Activated CD8-positive, alpha-beta memory T cell treated with anti-CD3 and anti-CD28 coated beads for 1 hour (primary cell): ENCODE measurements around the gene JAG2.

Source experiments
- DNase-seq, 2 donors: peaks; one replicate each; pipeline ENCODE4 v3.0.0-alpha.2; 2020; ENCODE audit warnings: low read depth in 1 of 2; ENCODE audit errors: extremely low read depth in 1 of 2

JAG2 gene

DNA sequence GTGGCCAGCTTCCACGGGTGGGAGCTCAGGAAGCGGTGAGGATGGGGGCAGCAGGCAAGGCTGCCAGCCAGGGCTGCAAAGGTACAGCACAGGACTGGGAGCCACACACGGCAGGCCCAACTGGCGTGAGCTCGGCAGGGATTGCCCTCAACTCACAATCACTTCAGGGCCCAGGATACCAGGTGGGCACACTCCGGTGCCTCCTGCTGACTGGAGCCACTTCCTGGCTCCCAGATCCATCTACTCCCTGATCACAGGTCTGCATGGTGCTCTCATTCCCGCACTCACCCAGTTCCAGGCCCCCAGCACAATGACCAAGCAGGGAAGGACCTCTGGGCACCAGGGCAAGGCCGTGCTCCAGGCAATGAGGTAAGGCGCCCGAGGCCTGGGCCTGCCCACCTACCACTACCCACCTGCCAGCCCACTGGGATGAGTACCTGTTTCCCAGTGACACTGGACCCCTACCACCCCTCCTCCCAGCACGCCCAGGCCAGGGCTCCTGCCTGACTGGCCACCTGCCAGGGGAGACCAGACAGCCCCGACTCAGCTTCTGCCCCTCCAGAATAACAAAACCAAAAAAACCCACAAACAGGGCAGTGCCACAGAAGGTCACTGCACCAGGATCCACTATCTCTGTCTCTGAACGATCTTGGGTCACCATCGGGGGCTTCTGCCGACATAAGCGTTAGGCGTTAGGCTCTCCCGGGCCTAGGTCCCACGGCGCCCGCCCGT lies 1.8 kb downstream of the JAG2 start:
- no peak for DNase-seq

- no peak for DNase-seq
These were observed 2.7 kb downstream of the JAG2 start for GRCh38 chr14:105165761-105166485.

DNA sequence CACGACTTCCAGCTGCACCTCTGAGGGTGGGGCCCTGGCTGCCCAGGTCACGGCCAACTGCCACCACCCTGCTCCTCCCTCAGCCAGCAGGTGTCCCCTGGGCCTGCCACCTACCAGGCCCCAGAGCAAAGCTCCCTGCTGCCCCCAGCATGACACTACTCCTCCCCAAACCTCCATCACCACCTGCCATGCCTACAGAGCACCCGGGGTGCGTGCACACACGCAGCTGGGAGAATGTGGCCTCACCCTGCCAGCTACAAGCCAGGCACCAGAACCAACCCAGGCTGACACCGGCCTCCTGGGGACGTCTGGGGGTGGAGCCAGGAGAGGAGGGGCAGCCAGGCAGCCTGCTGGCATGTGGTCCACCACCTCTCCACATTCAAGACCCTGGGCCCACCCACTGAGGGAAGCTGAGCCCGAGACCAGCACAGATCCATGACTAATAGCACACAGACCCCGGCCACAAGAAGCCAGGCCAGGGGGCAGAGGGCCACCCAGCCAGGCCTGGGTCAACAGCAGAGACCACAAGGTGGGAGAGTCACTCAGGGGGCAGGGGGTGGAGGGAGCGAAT lies 3.4 kb downstream of the JAG2 start:
- no peak for DNase-seq

GRCh38 chr14:105163040-105163742 lies 5.4 kb downstream of the JAG2 start:
- no peak for DNase-seq

- no peak for DNase-seq
These were observed 6.0 kb downstream of the JAG2 start for GRCh38 chr14:105162669-105162979.

- DNase-seq = no peak
These were observed 6.5 kb downstream of the JAG2 start for GRCh38 chr14:105161964-105162668.

DNA sequence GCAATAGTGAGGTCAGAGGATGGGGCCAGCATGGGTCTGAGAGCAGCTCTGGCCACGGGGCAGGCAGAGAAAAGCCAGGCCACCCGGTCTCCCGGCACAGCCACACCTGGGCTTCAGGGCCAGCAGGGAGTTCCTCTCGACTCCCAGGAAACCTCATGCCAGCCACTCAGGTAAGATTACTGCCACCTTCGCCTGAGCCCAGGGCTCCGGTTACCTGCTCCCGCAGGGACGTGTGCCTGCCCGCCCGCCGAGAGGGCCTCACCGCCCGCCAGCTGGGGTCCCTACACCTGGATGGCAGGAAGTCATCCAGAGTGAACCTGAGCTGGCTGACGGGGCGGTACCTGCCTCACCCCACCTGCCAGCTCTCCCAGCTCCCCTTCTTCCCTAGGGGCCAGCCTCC lies 7.3 kb downstream of the JAG2 start:
- DNase-seq = no peak

GRCh38 chr14:105160776-105161175 lies 7.8 kb downstream of the JAG2 start:
- no peak for DNase-seq

GRCh38 chr14:105159344-105159743 lies 9.2 kb downstream of the JAG2 start:
- DNase-seq = no peak

DNA sequence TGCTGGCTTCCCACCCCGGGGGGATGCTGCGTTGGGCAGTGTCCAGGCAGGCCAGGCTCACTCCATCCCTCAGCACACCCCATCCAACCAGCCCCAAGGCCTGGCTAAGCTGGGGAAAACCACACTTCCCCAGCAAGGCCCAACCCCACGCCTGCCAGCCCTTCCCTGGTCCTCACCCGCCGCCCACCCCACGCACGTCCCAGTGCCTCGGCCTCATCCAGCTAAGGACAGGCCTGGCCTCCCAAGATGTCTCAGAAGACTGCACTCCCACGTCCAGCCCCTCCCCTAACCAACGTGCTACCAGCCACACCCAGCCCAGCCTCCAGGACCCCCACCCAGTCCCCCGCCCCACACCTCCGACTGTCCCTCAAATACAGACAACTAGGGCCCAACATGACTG lies 9.8 kb downstream of the JAG2 start:
- DNase-seq = no peak

GRCh38 chr14:105157872-105158271 lies 10.7 kb downstream of the JAG2 start:
- DNase-seq = no peak

DNA sequence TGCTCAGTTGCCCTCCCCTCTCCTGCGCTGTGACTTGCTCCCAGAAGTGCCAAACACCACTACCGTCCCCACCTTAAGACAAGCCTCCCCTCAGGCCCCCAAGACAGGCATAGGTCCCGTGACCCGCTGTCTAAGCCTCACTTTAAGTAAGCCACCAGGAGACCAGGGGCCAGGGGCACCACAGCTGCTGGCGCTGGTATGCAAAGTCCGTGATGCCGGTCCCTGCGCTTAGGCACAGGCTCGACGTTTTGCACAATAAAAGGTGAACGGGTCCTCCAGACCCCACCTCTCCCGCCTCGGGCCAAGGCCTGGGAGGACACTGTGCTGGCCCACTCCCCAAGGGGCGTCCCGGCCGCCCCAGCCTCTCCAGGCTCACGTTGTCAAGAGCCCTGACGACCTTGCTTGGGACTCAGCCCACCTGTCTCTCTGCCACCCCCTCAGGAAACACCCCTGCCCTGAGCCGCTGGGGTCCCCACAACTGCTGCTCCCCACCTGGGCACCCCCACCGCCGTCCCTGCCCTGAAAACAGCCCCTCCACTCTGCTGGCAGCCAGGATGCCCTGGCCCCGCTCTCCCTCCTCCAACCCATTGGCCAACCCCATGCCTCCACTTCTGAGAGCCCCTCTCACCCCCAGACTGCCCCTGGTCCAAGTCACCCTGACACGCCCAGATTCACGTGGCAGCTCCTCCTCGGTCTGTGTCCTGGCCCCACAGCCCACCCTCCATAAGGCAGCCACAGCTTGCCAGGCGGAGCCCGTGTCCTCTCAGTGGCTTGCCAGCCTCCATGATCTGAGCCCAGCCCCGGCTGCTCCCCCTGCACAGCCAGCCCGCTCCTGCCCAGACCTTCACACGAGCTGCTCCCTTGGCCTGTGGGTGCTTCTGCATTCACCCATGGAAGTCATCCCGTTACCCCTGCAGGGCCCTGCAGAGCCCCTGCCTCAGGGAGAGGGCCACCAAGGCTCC lies 11.9 kb downstream of the JAG2 start:
- no peak for DNase-seq

- no peak for DNase-seq
These were observed 12.7 kb downstream of the JAG2 start for GRCh38 chr14:105155681-105156413.

DNA sequence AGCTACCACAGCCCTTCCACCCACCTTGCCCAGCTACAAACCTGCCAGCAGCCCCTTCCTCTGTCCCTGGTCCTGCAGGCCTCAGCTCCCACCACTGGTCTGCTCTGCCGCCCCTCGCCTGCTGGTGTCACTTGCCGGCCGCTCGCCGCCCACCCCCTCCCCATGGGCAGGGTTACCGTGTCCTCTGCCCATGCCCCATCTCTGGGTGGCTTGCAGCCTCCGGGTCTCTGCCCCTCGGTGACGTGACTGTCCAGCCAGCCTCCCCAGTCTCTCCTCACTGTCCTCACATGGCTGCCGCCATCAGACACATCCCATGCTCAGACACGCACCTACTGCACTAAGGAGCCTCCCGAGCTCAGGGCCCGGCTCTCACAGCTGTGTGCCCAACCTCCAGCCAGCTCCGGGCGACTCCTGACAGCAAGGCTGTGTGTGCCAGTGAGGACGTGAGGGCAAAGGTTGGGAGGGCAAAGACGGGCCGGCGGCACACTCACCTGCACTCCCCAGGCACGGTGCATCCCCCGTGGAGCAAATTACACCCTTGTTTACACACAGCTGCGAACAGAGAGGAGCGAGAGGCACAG lies 13.4 kb downstream of the JAG2 start:
- DNase-seq = no peak

GRCh38 chr14:105154476-105154871 lies 14.1 kb downstream of the JAG2 start:
- no peak for DNase-seq

DNA sequence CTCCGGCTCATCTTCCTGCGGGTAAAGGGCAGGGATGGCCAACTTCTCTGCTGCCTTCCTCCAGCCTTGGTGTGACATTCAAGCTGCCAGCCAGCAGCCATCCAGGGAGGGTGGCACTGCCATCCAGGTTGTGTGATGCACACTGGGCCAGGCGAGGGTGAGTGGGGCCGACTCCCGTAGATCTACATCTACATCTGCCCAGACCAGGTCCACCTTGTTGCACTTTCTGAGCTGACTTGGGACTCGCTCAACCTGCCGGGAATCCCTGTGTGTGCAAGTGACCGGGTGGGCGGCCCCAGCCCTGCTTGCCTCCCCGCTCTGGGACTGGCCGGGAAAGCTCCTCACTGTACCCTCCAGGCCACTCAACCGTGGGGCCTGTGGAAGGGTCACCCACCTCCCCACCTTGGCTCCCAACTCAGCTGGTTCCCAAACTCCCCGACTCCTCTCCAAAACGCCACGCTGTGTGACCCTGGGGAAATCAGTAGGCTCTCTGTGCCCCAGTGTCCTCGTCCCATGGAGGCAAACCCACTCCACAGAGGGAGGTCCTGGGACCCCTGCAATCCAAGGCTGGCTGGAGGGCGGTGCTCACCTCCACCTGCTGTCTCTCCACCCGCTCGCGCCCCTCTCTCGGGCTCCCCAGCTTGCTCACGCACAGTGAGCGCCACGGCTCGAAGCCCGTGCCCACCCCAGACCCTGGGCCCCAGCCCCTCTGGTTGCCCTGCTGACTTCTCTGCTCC lies 14.7 kb downstream of the JAG2 start:
- DNase-seq = no peak

DNA sequence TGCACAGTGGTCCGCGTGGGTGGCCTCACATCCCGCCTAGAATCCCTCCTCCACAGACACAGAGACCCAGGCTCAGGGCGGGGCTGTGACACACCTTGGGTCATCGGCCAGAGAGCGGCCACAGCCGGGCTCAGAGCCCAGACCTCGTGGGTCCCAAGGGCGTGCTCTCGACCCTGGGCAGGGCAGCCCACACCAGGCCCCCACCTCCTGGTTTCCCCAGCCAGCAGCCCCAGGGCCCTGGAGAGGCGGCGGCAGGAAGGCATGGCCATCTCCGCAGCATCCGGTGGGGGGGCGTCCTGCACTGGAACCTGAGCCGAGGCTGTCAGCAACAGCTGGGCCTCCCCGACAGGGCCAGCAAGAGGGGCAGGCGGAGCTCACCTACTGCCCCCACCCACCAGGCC lies 15.2 kb downstream of the JAG2 start:
- no peak for DNase-seq

GRCh38 chr14:105152794-105153241 lies 15.8 kb downstream of the JAG2 start:
- DNase-seq = no peak
